HL-60 (cell line): ENCODE measurements around the gene HLTF.
A peak's percentile ranks its signal among the peaks of the same experiment; 100 is the strongest.
"Not testable (repeated sequence)": the region's sequence is repeated elsewhere in the genome, so short reads cannot be mapped to it uniquely, and the experiment has no call there.

Source experiments
- DNase-seq, 2 experiments: peaks; one replicate each; pipeline ENCODE4 v3.0.0-alpha.2; 2010 to 2020; ENCODE audit warnings: low read depth in 1 of 2, low spot score in 1 of 2
- H3K27ac ChIP-seq: fragments of 250-450 bp; sonication (Bioruptor Pico); replicated peaks from 2 replicates; pipeline ENCODE4 v1.5.1; 2020; ENCODE audit warnings: mild to moderate bottlenecking, moderate library complexity
- H3K27me3 ChIP-seq: fragments of 250-450 bp; sonication (Bioruptor Pico); 2 replicates; pipeline ENCODE4 v1.5.1; 2021; ENCODE audit warnings: mild to moderate bottlenecking, moderate library complexity; ENCODE audit not compliant: insufficient read depth, poor library complexity, severe bottlenecking
- H3K4me3 ChIP-seq: replicated peaks from 2 replicates; pipeline ENCODE4 v1.5.1; 2011; ENCODE audit warnings: mild to moderate bottlenecking, control low read depth, low read length; ENCODE audit not compliant: insufficient read depth
- GABPA ChIP-seq: IDR thresholded peaks from 2 replicates; pipeline ENCODE4 v1.6.1; 2012; ENCODE audit warnings: low read depth
- POLR2AphosphoS5 ChIP-seq: IDR thresholded peaks from 2 replicates; pipeline ENCODE4 v1.6.1; 2012; ENCODE audit warnings: low read depth
- SPI1 ChIP-seq: IDR thresholded peaks from 2 replicates; pipeline ENCODE4 v1.6.1; 2012; ENCODE audit warnings: low read depth, mild to moderate bottlenecking, borderline replicate concordance
- TF ChIP-seq, protein P1 (sequence below): IDR thresholded peaks from 2 replicates; pipeline ENCODE4 v1.6.1; 2012; ENCODE audit warnings: low read depth; ENCODE audit not compliant: insufficient replicate concordance
- TF ChIP-seq, protein P2 (sequence below): IDR thresholded peaks from one replicate; pipeline ENCODE4 v1.5.1; 2011; ENCODE audit warnings: low read length, control low read depth, inconsistent platforms; ENCODE audit not compliant: insufficient read depth

HLTF gene

DNA sequence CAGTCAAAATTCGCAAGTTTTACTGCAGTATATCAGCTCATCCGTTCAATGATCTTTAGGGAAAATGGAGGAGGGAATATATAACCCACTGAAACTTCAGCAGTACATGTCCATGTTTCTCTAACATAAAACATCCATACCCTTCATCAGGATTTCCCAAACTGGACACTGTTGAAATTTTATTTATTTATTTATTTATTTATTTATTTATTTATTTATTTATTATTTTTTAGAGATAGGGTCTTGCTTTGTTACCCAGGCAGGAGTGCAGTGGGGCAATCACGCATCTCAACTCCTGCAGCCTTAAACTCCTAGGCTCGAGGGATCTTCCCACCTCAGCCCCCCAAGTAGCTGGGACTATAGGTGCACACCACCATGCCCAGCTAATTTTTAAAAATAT lies 14.8 kb upstream of the HLTF start:
- no peak overlapping the region for H3K4me3 ChIP-seq
- no peak for DNase-seq
- TF ChIP-seq, protein P1, sequence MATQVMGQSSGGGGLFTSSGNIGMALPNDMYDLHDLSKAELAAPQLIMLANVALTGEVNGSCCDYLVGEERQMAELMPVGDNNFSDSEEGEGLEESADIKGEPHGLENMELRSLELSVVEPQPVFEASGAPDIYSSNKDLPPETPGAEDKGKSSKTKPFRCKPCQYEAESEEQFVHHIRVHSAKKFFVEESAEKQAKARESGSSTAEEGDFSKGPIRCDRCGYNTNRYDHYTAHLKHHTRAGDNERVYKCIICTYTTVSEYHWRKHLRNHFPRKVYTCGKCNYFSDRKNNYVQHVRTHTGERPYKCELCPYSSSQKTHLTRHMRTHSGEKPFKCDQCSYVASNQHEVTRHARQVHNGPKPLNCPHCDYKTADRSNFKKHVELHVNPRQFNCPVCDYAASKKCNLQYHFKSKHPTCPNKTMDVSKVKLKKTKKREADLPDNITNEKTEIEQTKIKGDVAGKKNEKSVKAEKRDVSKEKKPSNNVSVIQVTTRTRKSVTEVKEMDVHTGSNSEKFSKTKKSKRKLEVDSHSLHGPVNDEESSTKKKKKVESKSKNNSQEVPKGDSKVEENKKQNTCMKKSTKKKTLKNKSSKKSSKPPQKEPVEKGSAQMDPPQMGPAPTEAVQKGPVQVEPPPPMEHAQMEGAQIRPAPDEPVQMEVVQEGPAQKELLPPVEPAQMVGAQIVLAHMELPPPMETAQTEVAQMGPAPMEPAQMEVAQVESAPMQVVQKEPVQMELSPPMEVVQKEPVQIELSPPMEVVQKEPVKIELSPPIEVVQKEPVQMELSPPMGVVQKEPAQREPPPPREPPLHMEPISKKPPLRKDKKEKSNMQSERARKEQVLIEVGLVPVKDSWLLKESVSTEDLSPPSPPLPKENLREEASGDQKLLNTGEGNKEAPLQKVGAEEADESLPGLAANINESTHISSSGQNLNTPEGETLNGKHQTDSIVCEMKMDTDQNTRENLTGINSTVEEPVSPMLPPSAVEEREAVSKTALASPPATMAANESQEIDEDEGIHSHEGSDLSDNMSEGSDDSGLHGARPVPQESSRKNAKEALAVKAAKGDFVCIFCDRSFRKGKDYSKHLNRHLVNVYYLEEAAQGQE, result no peak
- TF ChIP-seq, protein P2, sequence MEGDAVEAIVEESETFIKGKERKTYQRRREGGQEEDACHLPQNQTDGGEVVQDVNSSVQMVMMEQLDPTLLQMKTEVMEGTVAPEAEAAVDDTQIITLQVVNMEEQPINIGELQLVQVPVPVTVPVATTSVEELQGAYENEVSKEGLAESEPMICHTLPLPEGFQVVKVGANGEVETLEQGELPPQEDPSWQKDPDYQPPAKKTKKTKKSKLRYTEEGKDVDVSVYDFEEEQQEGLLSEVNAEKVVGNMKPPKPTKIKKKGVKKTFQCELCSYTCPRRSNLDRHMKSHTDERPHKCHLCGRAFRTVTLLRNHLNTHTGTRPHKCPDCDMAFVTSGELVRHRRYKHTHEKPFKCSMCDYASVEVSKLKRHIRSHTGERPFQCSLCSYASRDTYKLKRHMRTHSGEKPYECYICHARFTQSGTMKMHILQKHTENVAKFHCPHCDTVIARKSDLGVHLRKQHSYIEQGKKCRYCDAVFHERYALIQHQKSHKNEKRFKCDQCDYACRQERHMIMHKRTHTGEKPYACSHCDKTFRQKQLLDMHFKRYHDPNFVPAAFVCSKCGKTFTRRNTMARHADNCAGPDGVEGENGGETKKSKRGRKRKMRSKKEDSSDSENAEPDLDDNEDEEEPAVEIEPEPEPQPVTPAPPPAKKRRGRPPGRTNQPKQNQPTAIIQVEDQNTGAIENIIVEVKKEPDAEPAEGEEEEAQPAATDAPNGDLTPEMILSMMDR, result no peak
- no peak for TF ChIP-seq GABPA
- TF ChIP-seq POLR2AphosphoS5, result no peak
- no peak for TF ChIP-seq SPI1
- no peaks in the 10 kb centered on the region for H3K27me3 ChIP-seq
- H3K27ac ChIP-seq, result no peak overlapping the region

DNA sequence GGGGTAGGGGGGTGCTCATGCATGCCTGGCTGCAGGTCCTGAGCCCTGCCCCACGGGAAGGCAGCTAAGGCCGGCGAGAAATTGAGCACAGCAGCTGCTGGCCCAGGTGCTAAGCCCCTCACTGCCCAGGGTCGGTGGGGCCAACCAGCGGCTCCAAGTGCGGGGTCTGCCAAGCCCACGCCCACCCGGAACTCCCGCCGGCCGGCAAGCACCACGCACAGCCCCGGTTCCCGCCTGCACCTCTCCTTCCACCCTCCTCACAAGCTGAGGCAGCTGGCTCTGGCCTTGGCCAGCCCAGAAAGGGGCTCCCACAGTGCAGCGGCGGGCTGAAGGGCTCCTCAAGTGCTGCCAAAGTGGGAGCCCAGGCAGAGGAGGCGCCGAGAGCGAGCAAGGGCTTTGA lies 11.7 kb upstream of the HLTF start:
- not testable (repeated sequence) for DNase-seq, H3K4me3 ChIP-seq, H3K27me3 ChIP-seq, H3K27ac ChIP-seq

DNA sequence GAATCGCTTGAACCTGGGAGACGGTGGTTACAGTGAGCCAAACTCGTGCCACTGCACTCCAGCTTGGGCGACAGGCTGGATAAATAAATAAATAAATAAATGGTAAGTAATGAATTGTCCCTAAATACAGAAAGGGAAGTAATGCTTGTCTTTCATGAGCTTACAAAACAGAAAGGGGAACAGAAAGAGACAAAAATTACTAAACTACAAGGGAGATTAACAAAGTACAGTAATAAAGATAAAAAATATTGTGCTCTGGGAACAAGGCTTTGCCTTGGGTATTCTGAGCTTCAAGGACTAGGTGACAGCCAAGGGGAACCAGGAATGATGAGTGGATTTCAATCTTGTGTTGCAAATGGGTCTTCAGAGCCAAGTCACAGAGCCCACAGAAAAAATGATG lies 9.2 kb upstream of the HLTF start:
- TF ChIP-seq SPI1 (peak; percentile 56; the same call in 1 of the 2 replicates), GABPA (no peak)
- peak in 1 of 2 experiments; percentile 6 for DNase-seq
- no peak overlapping the region for H3K27ac ChIP-seq
- H3K27me3 ChIP-seq, result no peaks in the 10 kb centered on the region
- H3K4me3 ChIP-seq, result no peak overlapping the region

DNA sequence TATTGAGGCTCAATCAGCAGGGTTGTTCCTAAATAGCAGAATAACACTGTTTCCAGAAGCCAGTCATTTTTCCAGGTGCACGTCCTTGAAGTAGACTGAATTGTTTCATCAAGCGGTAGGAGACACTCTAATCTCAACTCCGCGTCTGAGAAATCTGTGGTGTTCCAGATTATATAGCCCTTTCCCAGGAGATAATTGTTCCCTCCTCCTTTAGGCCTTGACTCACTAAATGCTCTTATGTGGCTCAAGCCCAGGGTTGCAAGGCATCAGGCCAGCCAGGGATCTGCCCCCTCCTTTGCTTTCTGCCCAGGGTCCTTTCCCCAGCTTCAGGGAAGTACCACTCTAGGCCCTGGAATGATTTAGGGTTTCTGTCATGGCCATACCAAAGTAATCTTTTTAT lies 5.7 kb upstream of the HLTF start:
- DNase-seq, result no peak
- TF ChIP-seq, protein P2, result no peak
- no peak for TF ChIP-seq SPI1
- no peak for TF ChIP-seq POLR2AphosphoS5
- TF ChIP-seq GABPA, result no peak
- TF ChIP-seq, protein P1, result no peak
- Histone ChIP-seq H3K27ac (no peak overlapping the region), H3K4me3 (no peak overlapping the region), H3K27me3 (no peaks in the 10 kb centered on the region)

DNA sequence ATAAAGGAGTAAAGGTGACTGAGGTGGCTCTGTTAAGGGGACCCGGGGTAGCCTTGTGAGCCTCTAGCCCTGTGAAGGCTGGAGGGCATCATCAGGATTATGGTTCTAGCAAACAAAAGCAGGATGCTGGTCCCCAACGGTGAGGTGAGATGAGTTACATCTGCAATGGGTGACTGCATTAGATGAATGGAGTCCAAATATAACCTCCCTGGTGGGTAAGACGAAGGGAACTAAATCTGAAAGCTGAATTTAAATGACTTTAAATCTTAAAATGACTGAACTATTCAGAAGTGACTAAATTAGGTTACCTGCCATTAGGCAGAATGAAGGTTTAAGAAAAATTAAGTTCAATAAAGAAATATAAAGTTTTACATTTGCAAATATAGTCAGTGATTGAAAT lies 4.6 kb upstream of the HLTF start:
- H3K4me3 ChIP-seq, result no peak overlapping the region
- no peak for DNase-seq
- TF ChIP-seq, protein P2, result no peak
- TF ChIP-seq SPI1 (no peak), POLR2AphosphoS5 (no peak), GABPA (no peak)
- TF ChIP-seq, protein P1, result no peak

More for the DNA sequence above, 4.6 kb upstream of the HLTF start:
- Histone ChIP-seq H3K27ac (no peak overlapping the region), H3K27me3 (no peaks in the 10 kb centered on the region)
